Kidney glomerular epithelial cell (primary cell): ENCODE measurements around the gene SH2D2A.

Experiments used
- DNase-seq: peaks from one replicate; lab custom pipeline; 2025; lab: John Stamatoyannopoulos, UW

SH2D2A gene

GRCh38 chr1:156803086-156803851, 13.4 kb downstream of the SH2D2A start:
- DNase-seq: no peak

DNA sequence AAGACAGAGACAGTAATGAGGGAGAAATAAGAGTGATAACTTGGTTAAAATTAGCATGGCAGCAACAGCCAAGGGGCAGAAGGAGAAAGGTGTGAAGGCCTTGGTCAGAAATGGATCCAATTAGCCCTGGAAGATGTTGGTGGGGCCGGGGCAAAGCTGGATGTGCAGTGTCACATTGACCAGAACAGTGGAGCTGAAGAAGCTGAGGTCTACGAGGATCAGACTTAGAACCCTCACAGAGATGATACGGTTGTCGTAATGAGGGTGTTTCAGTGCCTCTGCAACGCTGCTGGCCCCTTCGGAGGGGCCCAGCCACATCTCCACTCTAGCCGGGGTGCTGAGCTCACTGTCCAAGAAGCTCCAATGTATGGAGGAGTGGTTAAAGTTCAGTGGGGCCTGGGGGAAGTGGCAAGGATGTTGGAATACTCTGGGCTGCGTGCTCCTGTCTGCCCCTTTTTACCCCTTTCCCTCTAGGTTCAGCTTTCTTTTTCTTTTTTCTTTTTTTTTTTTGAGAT, 14.2 kb downstream of the SH2D2A start:
- DNase-seq: no peak

DNA sequence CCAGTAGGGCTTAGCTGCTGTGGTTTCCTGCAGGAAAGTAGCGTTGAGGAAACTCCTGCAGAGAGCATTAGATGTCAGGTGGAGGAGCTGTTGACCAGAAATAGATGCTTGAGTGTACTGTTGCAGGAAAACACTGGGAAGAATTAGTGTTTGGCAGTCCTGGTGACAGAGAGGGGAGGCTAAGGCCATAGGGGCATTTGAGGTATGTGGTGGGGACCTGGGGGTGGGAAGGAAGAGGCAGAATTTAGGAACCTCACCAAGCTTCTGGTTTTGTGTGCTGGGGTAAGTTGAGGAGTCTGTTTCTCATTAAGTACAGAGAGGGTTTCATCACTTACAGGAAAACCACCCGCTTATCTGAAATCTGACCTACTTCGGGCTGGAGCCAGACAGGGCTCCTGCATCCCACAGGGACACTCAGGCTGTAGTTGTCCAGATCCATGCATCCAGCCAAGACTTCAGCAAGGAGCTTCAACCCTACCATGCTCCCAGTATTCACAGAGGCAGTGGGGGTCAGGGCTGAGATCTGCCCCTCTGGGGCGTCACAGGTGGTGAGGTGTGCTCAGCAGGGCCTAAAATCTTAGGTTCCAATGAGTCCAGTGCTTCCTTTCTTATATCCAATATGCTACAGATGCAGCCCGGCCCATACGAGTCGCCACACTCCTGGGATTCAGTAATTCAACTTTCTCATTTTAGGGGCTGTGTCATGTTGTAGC, 15.1 kb downstream of the SH2D2A start:
- no peak for DNase-seq

- DNase-seq: peak; percentile 44
Observed at GRCh38 chr1:156797212-156797871, 19.3 kb downstream of the SH2D2A start.

DNA sequence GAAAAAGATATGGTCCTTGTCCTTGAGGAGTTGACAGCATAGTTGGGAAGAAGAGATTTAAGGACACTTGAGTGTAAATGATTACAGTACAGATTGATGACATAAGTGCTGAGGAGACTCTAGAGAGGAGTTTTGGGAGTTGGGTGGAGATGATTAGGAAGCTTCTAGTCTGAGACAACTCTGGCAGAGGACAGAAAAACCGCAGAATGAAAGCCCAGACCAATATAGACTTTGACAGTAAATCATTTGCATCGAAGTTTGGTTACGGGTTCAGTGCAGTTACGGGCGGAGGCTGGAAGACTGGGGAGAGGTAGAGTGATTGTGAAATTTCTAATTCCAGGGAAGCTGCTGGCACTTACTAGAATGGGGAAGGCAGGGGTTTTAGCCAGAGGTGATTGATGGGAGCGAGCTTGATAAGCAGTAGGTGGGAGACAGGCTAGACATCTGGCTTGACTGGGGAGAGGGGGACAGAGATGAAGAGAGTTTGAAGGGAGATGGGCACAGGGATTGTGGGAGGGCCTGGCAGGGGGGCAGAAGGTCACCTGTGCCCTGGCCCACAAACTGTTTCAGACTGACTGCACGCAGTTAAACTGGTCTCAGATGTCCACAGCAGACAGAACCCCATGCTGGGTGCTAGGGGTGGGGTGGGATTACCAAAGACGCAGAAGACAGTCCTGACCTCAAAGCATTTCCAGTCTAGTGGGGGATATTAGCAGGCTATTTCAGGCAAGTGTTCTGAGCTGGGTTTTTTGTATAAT, 20.1 kb downstream of the SH2D2A start:
- DNase-seq: no peak

GRCh38 chr1:156795787-156796186, 20.9 kb downstream of the SH2D2A start:
- DNase-seq: no peak

- no peak for DNase-seq
Observed at GRCh38 chr1:156795374-156795733, 21.3 kb downstream of the SH2D2A start.

DNA sequence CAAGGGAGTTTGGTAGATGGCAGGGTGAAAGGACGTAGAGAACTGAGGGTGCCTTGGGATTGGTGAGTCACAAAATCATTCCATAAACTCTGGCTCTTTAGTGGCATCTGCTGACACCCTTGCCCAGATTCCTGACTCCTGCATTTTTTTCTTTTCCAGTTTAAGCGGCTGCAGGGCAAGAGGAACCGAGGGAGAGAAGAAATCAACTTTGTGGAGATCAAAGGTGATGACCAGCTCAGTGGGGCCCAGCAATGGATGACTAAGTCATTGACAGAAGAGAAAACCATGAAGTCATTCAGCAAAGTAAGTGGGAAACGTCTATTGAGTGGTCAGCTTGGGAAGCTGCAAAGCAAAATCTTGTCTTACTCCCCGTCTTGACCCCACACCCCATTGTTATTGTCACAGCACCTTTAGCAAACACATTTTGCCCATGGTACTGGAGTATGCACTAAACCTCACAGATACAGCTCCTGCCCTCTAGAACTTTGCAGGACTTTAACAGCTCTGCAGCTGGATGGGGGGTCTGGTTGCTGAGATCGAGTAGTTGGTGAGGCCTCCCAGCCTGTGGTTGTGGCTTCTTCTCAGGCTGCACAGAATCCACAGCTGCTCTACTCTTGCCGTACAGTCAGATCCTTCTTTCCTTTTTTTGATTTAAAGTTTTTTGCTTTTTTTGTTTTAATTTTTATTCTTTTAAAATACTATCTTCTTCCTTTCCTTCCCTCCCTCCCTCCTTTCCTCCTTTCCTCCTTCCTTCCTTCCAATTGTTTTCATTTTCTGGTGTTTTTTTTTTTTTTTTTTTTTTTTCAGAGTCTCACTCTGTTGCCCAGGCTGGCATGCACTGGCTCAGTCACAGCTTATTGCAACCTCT, 21.9 kb downstream of the SH2D2A start:
- no peak for DNase-seq

DNA sequence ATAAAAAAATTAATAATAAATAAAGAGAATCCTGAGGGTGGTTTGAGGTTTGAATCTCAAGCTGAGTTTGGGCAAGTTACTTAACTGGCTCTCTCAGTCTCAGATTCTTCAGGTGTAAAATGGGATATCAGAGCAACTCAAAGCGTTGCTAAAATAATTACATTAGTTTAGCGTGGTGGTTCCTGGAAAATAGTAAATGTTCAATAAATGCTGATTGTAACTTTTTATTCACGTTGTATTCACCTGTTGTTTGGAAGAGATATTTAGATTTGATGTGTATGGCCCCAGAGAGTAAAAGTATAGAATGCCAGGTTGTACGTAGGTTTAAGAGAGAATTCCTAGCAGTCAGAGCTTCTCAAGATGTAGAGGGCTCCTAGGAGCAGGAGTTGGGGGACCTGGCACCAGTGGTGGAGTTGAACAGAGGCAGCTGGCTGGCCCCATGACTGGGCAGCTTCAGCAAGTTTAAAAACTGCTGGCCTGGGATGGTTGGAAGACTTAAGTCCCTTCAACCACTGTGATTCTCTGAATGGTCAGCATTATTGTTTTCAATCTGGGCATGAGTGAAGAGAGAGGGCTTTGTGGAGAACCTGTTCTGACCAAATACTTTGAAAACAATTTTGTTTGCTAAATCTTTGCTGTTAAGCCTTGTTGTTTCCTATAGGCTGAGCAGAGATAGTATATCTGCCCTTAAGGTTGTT, 26.9 kb downstream of the SH2D2A start:
- no peak for DNase-seq

- DNase-seq: no peak
Observed at GRCh38 chr1:156788136-156788535, 28.5 kb downstream of the SH2D2A start.

DNA sequence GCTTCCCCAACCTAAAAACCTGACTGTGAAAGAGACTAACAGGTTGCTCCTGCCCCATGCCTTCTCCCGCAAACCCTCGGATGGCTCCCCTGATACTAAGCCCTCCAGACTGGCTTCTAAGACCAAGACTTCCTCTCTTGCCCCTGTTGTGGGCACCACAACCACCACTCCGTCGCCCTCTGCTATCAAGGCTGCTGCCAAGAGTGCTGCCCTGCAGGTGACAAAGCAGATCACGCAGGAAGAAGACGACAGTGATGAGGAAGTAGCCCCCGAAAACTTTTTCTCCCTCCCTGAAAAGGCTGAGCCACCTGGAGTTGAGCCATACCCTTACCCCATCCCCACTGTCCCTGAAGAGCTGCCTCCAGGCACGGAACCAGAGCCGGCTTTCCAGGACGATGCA, 30.0 kb downstream of the SH2D2A start:
- no peak for DNase-seq

- no peak for DNase-seq
Observed at GRCh38 chr1:156785458-156785857, 31.2 kb downstream of the SH2D2A start.

DNA sequence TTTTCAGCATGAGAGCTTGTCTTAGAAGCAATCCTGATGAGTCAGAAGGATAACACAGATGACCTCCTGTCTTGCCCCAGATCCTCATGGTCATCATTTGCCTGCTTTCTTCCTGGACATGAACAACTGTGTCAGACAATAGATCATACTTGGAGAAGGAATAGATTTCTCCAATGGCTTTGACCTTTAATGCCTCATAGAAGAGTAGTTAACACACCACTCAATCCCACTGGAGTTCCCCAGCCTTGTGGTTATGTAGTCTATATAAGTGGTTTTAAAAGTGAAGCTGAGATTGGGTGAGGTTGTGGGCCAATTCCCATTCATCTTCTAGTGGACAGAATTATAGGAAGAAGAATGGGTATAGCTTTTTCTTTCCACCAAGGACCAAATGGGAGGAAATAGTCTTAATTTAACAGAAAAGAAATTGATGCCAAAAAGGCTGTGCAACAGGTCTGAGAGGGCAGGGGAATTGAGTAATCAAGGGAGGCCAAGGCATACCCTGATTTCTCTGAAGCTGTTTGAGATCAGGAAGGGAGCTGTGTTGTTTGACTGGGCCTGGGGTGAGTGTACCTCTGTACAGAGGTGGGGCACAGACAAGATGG, 35.0 kb downstream of the SH2D2A start:
- DNase-seq: peak; percentile 57

DNA sequence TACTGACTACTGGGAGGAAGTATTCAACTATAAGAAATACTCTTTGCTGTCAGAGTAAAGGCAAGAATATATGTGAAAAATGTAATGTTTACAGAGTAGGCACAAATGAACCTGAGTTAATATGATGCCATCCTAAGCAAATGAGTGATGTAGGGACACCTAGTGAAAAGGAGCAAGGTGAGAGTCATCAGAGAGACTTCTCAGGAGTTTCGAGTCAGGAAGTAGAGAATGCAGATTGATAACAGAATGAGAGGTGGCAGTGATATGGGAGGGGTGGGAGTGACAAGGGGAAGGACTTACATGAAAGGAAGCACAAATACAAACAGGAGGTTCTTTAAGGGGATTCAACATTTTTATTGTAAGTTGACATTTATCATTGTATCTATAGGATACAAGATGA, 39.1 kb downstream of the SH2D2A start:
- DNase-seq: no peak

DNA sequence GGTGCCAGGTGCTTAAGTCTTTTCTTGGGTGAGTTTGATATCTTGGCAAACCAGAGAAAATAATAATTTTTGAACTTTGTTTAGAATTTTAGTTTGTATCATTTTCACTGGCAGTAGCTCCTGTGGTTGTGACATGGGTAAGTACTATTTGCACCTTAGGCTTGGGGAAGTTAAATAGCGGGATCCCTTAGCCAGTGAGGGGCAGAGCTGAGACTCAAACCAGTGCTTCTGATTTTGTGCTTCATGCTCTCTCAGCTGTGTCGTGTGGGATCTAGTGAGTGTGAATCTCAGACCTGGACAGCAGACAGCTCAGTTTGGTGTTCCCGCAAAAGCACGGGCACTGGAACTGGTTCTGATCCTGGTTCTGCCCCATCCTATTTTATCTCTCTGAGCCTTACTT, 39.7 kb downstream of the SH2D2A start:
- DNase-seq: no peak

GRCh38 chr1:156775799-156776198, 40.8 kb downstream of the SH2D2A start:
- no peak for DNase-seq

- no peak for DNase-seq
Observed at GRCh38 chr1:156773607-156774006, 43.0 kb downstream of the SH2D2A start.

DNA sequence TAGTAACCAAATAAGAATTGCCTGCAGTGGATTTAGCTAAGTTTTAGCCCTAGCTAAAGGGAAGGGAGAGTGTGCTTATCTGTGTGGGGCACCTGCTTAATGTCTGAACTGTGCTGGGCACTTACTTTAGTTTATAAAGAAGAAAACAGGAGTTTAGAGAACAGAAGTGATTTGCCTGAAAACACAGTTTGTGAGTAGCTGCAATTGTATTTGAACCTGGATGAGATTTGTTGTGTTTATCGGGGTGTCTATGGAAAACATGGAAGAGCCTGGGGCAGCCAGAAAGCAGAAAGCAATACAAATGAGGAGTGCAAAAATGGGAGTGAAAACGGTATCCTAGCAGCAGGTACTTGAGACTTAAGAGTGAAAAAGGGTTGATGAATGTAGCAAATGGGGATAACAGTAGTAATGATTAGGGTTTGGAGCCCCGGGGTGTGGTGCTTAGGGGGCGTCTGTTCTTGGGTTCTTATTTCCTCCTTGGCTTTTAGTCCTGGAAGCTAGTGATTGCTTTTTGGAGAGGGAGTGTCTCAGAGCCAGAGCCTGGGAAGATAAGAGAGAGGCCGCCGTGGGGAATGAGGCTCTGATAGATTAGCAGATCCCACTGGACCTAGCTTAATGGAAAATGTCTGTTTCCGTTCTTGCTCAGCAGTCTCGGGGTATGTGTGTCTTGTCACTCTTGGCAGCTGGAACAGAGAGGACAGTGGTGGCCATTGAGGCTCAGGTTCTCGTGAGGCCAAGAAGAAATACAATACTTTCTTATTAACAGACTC, 43.7 kb downstream of the SH2D2A start:
- DNase-seq: no peak

- DNase-seq: no peak
Observed at GRCh38 chr1:156772222-156772621, 44.4 kb downstream of the SH2D2A start.
